Gastroesophageal sphincter (tissue), 4 donors: ENCODE data around the gene TTLL7. TPM values are rescaled to one million over a fixed set of nuclear protein-coding genes. Genes with fewer than 3 reads are reported as not detected.

Source experiments
- ATAC-seq: fragments of 150-250 bp; one replicate; pipeline ENCODE4 v1.9.1; 2016; ENCODE audit warnings: mild to moderate bottlenecking, moderate library complexity
- H3K27ac ChIP-seq, 4 donors: fragments of 200-600 bp; sonication (generic) in 3 of 4; 1 replicate in 3 of 4; 2 replicates in 1 of 4; pipeline ENCODE4 v1.5.1; 2016 to 2019
- H3K27me3 ChIP-seq: fragments of 200-600 bp; sonication (generic); one replicate; pipeline ENCODE4 v1.5.1; 2019
- H3K36me3 ChIP-seq, 2 donors: fragments of 200-600 bp; sonication (generic); one replicate each; pipeline ENCODE4 v1.5.1; 2019; ENCODE audit warnings: control low read depth in 1 of 2
- H3K4me1 ChIP-seq, 3 donors: fragments of 200-600 bp; sonication (generic); 1 replicate in 2 of 3; 2 replicates in 1 of 3; pipeline ENCODE4 v1.5.1; 2016 to 2019; ENCODE audit warnings: control low read depth in 2 of 3
- H3K4me3 ChIP-seq, 2 donors: fragments of 200-600 bp; sonication (generic); one replicate each; pipeline ENCODE4 v1.5.1; 2019; ENCODE audit warnings: mild to moderate bottlenecking in 1 of 2, moderate library complexity in 1 of 2
- H3K9me3 ChIP-seq, 3 donors: fragments of 200-600 bp; sonication (generic); one replicate each; pipeline ENCODE4 v1.5.1; 2017 to 2019; ENCODE audit warnings: control low read depth in 2 of 3
- EP300 ChIP-seq: sonication (generic); formaldehyde crosslinking; IDR thresholded peaks from one replicate; pipeline ENCODE4 v1.6.1; 2017; ENCODE audit warnings: antibody characterized with exemption, mild to moderate bottlenecking
- POLR2A ChIP-seq, 2 donors: fragments of 450-650 bp; IDR thresholded peaks; one replicate each; pipeline ENCODE4 v1.6.1; 2017; ENCODE audit warnings: antibody characterized with exemption in 2 of 2, mild to moderate bottlenecking in 2 of 2, moderate library complexity in 1 of 2
- POLR2AphosphoS5 ChIP-seq: sonication (generic); formaldehyde crosslinking; IDR thresholded peaks from one replicate; pipeline ENCODE4 v1.6.1; 2017; ENCODE audit warnings: antibody characterized with exemption
- WGBS, 2 donors: methylation state at CpG; one replicate each; pipeline ENCODE4 v1.1.5; 2018; ENCODE audit warnings: low coverage in 1 of 2; 5-methylcytosine and 5-hydroxymethylcytosine counted together
- total RNA-seq, 4 donors: library from RNA; depleted of rRNA; stranded (reverse); fragments of >200 nt; gene quantifications; one replicate each; pipeline ENCODE4 v1.1.0, GENCODE V29; 2016
- TF ChIP-seq, protein P1 (sequence below), 4 experiments: fragments of 200-600 bp in 2 of 4; fragments of 450-650 bp in 2 of 4; sonication (generic) in 1 of 4; IDR thresholded peaks; one replicate each; pipeline ENCODE4 v1.5.1; 2017 to 2019; ENCODE audit warnings: antibody characterized with exemption in 4 of 4, mild to moderate bottlenecking in 2 of 4, moderate library complexity in 2 of 4

Gene TTLL7
- total RNA-seq, 4 donors from 2014 or later = 41.7 to 125 (median 57.0) TPM

DNA sequence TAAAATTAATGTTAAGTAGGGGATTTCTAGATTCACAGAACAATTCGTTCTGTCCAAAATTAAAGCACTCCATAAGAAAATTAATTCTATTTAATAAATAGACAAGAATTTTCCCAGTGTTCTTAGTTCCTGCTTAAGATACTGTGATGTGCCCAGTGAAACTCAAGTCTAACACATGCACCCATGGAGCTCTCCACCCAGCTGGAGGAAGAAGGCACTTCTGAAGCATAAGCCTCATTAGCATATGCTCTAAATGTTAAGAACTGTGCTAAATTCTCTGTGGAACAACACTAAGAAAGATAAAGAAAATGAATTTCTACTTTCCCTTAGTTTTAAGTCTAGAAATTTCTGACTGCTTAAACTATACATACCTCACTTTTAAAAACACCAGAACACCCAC is 71.2 kb downstream of the TTLL7 start:
- Histone ChIP-seq H3K27me3 (no peaks in the 10 kb centered on the region), H3K27ac (no peak overlapping the region)

DNA sequence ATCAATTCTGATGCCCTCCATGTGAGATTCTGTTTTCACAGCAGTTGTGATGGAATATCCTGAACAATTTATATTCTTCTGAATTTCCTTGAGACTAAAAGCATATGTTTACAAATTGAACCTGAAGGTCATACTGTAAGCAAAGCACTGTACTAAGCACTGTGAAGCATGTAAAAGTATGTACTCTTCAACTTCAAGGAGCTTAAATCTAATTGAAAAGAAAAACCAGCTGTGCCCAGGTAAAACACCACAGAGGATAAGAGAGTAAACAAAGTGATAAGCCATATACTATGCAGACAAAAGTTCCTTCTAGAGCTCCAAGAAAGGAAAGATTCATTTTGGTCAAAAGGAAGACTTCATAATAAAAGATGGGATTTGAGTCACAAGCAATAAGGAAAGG is 71.9 kb downstream of the TTLL7 start:
- no peak overlapping the region for H3K4me3 ChIP-seq
- no peak overlapping the region for H3K27ac ChIP-seq
- no peak for ATAC-seq
- H3K36me3 ChIP-seq = peaks cover 0 to 28% of the 10 kb centered on the region in 2 donors
- TF ChIP-seq POLR2A (IDR thresholded peaks at IDR 0.05) (no peak), POLR2AphosphoS5 (no peak), EP300 (no peak)
- TF ChIP-seq, protein P1, sequence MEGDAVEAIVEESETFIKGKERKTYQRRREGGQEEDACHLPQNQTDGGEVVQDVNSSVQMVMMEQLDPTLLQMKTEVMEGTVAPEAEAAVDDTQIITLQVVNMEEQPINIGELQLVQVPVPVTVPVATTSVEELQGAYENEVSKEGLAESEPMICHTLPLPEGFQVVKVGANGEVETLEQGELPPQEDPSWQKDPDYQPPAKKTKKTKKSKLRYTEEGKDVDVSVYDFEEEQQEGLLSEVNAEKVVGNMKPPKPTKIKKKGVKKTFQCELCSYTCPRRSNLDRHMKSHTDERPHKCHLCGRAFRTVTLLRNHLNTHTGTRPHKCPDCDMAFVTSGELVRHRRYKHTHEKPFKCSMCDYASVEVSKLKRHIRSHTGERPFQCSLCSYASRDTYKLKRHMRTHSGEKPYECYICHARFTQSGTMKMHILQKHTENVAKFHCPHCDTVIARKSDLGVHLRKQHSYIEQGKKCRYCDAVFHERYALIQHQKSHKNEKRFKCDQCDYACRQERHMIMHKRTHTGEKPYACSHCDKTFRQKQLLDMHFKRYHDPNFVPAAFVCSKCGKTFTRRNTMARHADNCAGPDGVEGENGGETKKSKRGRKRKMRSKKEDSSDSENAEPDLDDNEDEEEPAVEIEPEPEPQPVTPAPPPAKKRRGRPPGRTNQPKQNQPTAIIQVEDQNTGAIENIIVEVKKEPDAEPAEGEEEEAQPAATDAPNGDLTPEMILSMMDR (IDR thresholded peaks at IDR 0.05) = no peak
- no peaks in the 10 kb centered on the region for H3K9me3 ChIP-seq
- no peaks in the 10 kb centered on the region for H3K27me3 ChIP-seq
- H3K4me1 ChIP-seq = peaks cover 0 to 23% (median 0%) of the 10 kb centered on the region in 3 donors

More for the DNA sequence above, 71.2 kb downstream of the TTLL7 start:
- Histone ChIP-seq H3K4me3 (no peak overlapping the region), H3K36me3 (peaks cover 0 to 28% of the 10 kb centered on the region in 2 donors), H3K9me3 (no peaks in the 10 kb centered on the region), H3K4me1 (peaks cover 0 to 26% (median 0%) of the 10 kb centered on the region in 3 donors)
- ATAC-seq = no peak
- no peak for TF ChIP-seq POLR2A (IDR thresholded peaks at IDR 0.05)
- TF ChIP-seq, protein P1 (IDR thresholded peaks at IDR 0.05) = no peak
- no peak for TF ChIP-seq EP300
- TF ChIP-seq POLR2AphosphoS5 = no peak
- WGBS, 2 donors = 68 to 71% methylated on average over 1 of the region's 1 CpG

DNA sequence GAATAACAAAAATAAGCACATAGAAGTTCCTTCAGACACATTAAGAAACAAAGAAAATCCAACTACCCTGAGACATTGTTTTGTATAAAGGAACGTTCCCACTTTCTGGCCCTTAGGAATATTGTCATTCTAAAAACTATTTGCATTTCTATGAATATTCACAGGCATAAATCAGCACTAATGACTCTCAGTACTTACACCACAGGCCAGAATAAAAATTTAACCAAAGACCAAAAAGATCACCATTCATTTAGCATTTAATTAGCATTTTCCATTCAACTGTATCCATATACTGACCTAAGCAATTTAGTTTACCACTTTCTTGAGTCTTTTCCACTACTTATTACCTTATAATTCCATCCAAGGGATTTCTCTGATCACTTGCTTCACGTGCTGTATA is 75.4 kb downstream of the TTLL7 start:
- Histone ChIP-seq H3K36me3 (peaks cover 4 to 55% of the 10 kb centered on the region in 2 donors), H3K4me1 (peaks cover 0 to 18% (median 0%) of the 10 kb centered on the region in 3 donors), H3K9me3 (no peaks in the 10 kb centered on the region), H3K27ac (no peak overlapping the region), H3K27me3 (no peaks in the 10 kb centered on the region), H3K4me3 (no peak overlapping the region)
- WGBS, 2 donors = 94 to 100% methylated on average over 2 of the region's 2 CpGs
- TF ChIP-seq, protein P1 (IDR thresholded peaks at IDR 0.05) = no peak
- TF ChIP-seq POLR2A (IDR thresholded peaks at IDR 0.05) (no peak), EP300 (no peak), POLR2AphosphoS5 (no peak)
- no peak for ATAC-seq

DNA sequence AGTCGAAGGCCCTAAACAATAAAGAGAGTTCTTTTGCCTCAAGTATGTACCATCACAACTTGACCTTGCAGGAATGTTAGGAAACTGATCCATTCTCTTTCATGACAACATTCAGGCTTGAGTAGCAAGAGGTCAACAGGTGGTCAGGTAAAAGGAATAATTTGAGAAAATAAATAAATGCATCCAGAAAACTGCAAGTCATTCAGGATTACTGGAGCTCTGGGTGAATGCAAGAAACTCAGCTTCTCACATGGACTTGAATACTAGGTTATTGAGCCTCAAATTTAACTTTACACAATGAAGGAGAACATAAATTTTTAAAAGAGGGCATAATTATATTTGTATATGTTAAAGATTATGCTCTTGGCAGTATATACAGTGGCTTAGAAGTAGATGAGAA is 76.5 kb downstream of the TTLL7 start:
- Histone ChIP-seq H3K4me1 (peaks cover 0 to 7% (median 0%) of the 10 kb centered on the region in 3 donors), H3K27ac (no peak overlapping the region), H3K4me3 (no peak overlapping the region), H3K9me3 (no peaks in the 10 kb centered on the region), H3K27me3 (no peaks in the 10 kb centered on the region), H3K36me3 (peaks cover 4 to 67% of the 10 kb centered on the region in 2 donors)
- WGBS, 2 donors = 0 to 100% methylated on average over 1 of the region's 1 CpG
- no peak for TF ChIP-seq POLR2A (IDR thresholded peaks at IDR 0.05)
- TF ChIP-seq POLR2AphosphoS5 = no peak
- no peak for ATAC-seq

DNA sequence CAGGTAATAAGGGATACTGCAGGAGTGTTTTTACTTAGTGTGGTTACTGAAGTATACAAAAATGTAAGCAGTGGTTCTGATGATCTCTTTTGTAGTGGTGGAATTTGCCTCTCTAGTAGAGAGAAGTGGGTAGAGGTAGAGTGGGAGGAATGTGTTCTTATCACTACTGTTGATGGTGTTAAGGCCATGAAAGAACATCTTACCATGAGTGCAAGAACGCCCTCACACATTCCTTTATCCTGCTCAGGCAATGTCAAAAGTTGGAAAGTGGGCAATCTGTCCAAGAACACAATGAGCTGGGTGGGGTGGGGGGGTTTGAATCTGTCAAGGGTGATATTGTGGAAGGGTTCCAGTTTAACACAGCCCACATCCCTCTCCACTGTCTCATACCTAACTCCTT is 78.6 kb downstream of the TTLL7 start:
- ATAC-seq = no peak
- no peak overlapping the region for H3K27ac ChIP-seq
- no peak for TF ChIP-seq POLR2A (IDR thresholded peaks at IDR 0.05)
- no peak for TF ChIP-seq POLR2AphosphoS5
- TF ChIP-seq EP300 = no peak
- TF ChIP-seq, protein P1 (IDR thresholded peaks at IDR 0.05) = no peak
- no peak overlapping the region for H3K4me3 ChIP-seq
- WGBS, 2 donors = 14 to 100% methylated on average over 1 of the region's 1 CpG
- H3K27me3 ChIP-seq = no peaks in the 10 kb centered on the region
- H3K4me1 ChIP-seq = no peaks in the 10 kb centered on the region
- no peaks in the 10 kb centered on the region for H3K9me3 ChIP-seq
- H3K36me3 ChIP-seq = peaks cover 4 to 67% of the 10 kb centered on the region in 2 donors
